GM19438 (cell line): ENCODE data around the gene LIPE.

ENCODE experiments used
- ATAC-seq: cut with Tn5 transposase; IDR thresholded peaks from one replicate; pipeline ENCODE4 v1.9.1; 2021; ENCODE audit warnings: low read depth; ENCODE audit not compliant: unreplicated experiment

Gene LIPE

GRCh38 chr19:42445948-42446347, 18.8 kb upstream of the LIPE start:
- no peak for ATAC-seq

GRCh38 chr19:42443944-42444398, 16.8 kb upstream of the LIPE start:
- no peak for ATAC-seq

GRCh38 chr19:42442833-42443232, 15.6 kb upstream of the LIPE start, which contains the start of gene CXCL17:
CXCL17 (minus strand) TSS chr19:42442946; CDS start chr19:42442832, 114 bp downstream.
- no peak for ATAC-seq

GRCh38 chr19:42441049-42441445, 13.9 kb upstream of the LIPE start:
- no peak for ATAC-seq

- no peak for ATAC-seq
Observed at GRCh38 chr19:42440357-42441048, 13.3 kb upstream of the LIPE start.

- ATAC-seq = no peak
Observed at GRCh38 chr19:42436006-42436405, 8.8 kb upstream of the LIPE start.

GRCh38 chr19:42435316-42435715, 8.1 kb upstream of the LIPE start:
- ATAC-seq = no peak

GRCh38 chr19:42433503-42434260, 6.5 kb upstream of the LIPE start:
- ATAC-seq = no peak

GRCh38 chr19:42431486-42431885, 4.3 kb upstream of the LIPE start:
- no peak for ATAC-seq

GRCh38 chr19:42428676-42429075, 1.5 kb upstream of the LIPE start:
- no peak for ATAC-seq

- ATAC-seq = no peak
Observed at GRCh38 chr19:42426643-42427042, 545 bp downstream of the LIPE start.

- no peak for ATAC-seq
Observed at GRCh38 chr19:42424712-42425131, 2.5 kb downstream of the LIPE start.

- ATAC-seq = no peak
Observed at GRCh38 chr19:42424345-42424707, 2.9 kb downstream of the LIPE start.

- peak; percentile 88 for ATAC-seq
Observed at GRCh38 chr19:42423462-42424344, 3.5 kb downstream of the LIPE start.

- ATAC-seq = peak; percentile 27
Observed at GRCh38 chr19:42422901-42423461, 4.2 kb downstream of the LIPE start.

GRCh38 chr19:42422092-42422900, 4.9 kb downstream of the LIPE start:
- peak; percentile 1 for ATAC-seq

- ATAC-seq = no peak
Observed at GRCh38 chr19:42421591-42422031, 5.6 kb downstream of the LIPE start.

- no peak for ATAC-seq
Observed at GRCh38 chr19:42421101-42421500, 6.1 kb downstream of the LIPE start.

- no peak for ATAC-seq
Observed at GRCh38 chr19:42420055-42420544, 7.1 kb downstream of the LIPE start.

GRCh38 chr19:42419309-42419708, 7.9 kb downstream of the LIPE start:
- ATAC-seq = no peak
